Ovary (tissue), 9 donors: Measurements from ENCODE around the gene ELMOD2. TPM values are rescaled to one million over a fixed set of nuclear protein-coding genes. Genes with fewer than 3 reads are reported as not detected.

Source experiments
- DNase-seq, 5 donors: peaks; one replicate each; pipeline ENCODE4 v3.0.0-alpha.2; 2019 to 2020
- H3K27ac ChIP-seq, 2 donors: fragments of 200-600 bp; one replicate each; pipeline versions ENCODE4 v1.5.1 to v1.8.0; 2019 to 2022
- H3K27me3 ChIP-seq: fragments of 200-600 bp; one replicate; pipeline ENCODE4 v1.8.0; 2022
- H3K36me3 ChIP-seq: fragments of 200-600 bp; sonication (generic); one replicate; pipeline ENCODE4 v1.5.1; 2019
- H3K4me1 ChIP-seq: one replicate; pipeline ENCODE4 v1.8.1; 2013; ENCODE audit warnings: mild to moderate bottlenecking, moderate library complexity; ENCODE audit not compliant: insufficient read depth
- H3K4me3 ChIP-seq: fragments of 200-600 bp; sonication (generic); one replicate; pipeline ENCODE4 v1.5.1; 2017
- H3K9me3 ChIP-seq, 2 donors: fragments of 200-600 bp in 1 of 2; sonication (generic) in 1 of 2; one replicate each; pipeline versions ENCODE4 v1.5.1 to v1.8.1; 2013 to 2019; ENCODE audit warnings: mild to moderate bottlenecking in 1 of 2, moderate library complexity in 1 of 2
- CTCF ChIP-seq, 3 donors: fragments of 450-650 bp in 2 of 3; fragments of 200-600 bp in 1 of 3; IDR thresholded peaks; one replicate each; pipeline versions ENCODE4 v1.5.1 to v1.8.0; 2016 to 2022; ENCODE audit warnings: antibody characterized with exemption in 3 of 3, mild to moderate bottlenecking in 1 of 3
- EP300 ChIP-seq: sonication (generic); formaldehyde crosslinking; IDR thresholded peaks from one replicate; pipeline ENCODE4 v1.6.1; 2017; ENCODE audit warnings: antibody characterized with exemption
- POLR2A ChIP-seq: fragments of 450-650 bp; IDR thresholded peaks from one replicate; pipeline ENCODE4 v1.6.1; 2017; ENCODE audit warnings: antibody characterized with exemption, mild to moderate bottlenecking, moderate library complexity
- WGBS, 3 donors: extraction: QIAGEN DNeasy Blood & Tissue Kit in 1 of 3; methylation state at CpG; one replicate each; pipeline versions ENCODE4 v1.1.5 to v1.1.7; 2013 to 2017; 5-methylcytosine and 5-hydroxymethylcytosine counted together
- intact Hi-C, 4 donors: fragments of 100-400 bp; cut with DNase I; formaldehyde crosslinking; loops; one replicate each; pipeline versions ENCODE4 v1.11.0 to v1.15.1; 2022 to 2023
- polyA plus RNA-seq, 2 donors: library from polyadenylated mRNA; stranded (reverse); fragments of 200-250 nt in 1 of 2; fragments of 350-450 nt in 1 of 2; fragmentation: Illumina TruSeq in 1 of 2; extraction: RNeasy Lipid Tissue Mini Kit (QIAGEN cat#74804) in 1 of 2; gene quantifications; one replicate each; pipeline ENCODE4 v1.2.3, GENCODE V29; 2013 to 2014
- total RNA-seq, 7 donors: library from RNA; depleted of rRNA in 2 of 7; stranded (reverse); fragments of >200 nt in 2 of 7; fragmentation: NEBNext Ultra II Directional in 3 of 7; extraction: Animal tissue kit (Norgen Biotek cat#: 25700) in 3 of 7; gene quantifications; one replicate each; pipeline versions ENCODE4 v1.1.0 to v1.2.4, GENCODE V29; 2016 to 2023
- donor health status: DM: no; HTN: no; CAD: no; lungs with moderate emphysema.
- donor health status: DM: no; HTN: no; CAD: no.
- donor health status: Bipolar disorder and iron deficiency.
- donor health status: DM: yes; HTN: yes; CAD: no.
- donor health status: DM: no; HTN: no; CAD: no.
- donor health status: DM: yes; HTN: yes; CAD: no.

ELMOD2 gene
- total and polyA plus RNA-seq, 9 donors, result 5.5 to 22.3 (median 15.5) TPM

GRCh38 chr4:140557831-140558435, 34.0 kb downstream of the ELMOD2 start:
- DNase-seq, result no peak
- TF ChIP-seq EP300 (no peak), CTCF (IDR thresholded peaks at IDR 0.05) (no peak), POLR2A (no peak)
- no peak overlapping the region for H3K27ac ChIP-seq
- intact Hi-C loops, result no loop called here
- H3K4me1 ChIP-seq, result no peaks in the 10 kb centered on the region
- H3K4me3 ChIP-seq, result no peak overlapping the region
- no peaks in the 10 kb centered on the region for H3K9me3 ChIP-seq
- no peaks in the 10 kb centered on the region for H3K36me3 ChIP-seq
- WGBS, 3 donors, result 79 to 85% (median 81%) methylated on average over 4 of the region's 4 CpGs
- no peaks in the 10 kb centered on the region for H3K27me3 ChIP-seq

GRCh38 chr4:140559696-140560095, 35.7 kb downstream of the ELMOD2 start:
- WGBS, 3 donors, result 76 to 83% (median 78%) methylated on average over 6 of the region's 6 CpGs
- Histone ChIP-seq H3K9me3 (no peaks in the 10 kb centered on the region), H3K36me3 (no peaks in the 10 kb centered on the region), H3K27ac (no peak overlapping the region), H3K4me3 (no peak overlapping the region), H3K4me1 (no peaks in the 10 kb centered on the region), H3K27me3 (no peaks in the 10 kb centered on the region)
- intact Hi-C loops, result no loop called here
- TF ChIP-seq POLR2A (no peak), EP300 (no peak), CTCF (IDR thresholded peaks at IDR 0.05) (no peak)
- no peak for DNase-seq

- no peaks in the 10 kb centered on the region for H3K36me3 ChIP-seq
- DNase-seq, result peak in 4 of 5 donors; percentile 18 to 52 (median 28)
- 0 to 3% (median 1%) methylated on average over 62 to 69 of the region's 69 CpGs for WGBS, 3 donors
Measured at GRCh38 chr4:140568507-140569306, 44.7 kb downstream of the ELMOD2 start, which contains the start of gene UCP1. Gene UCP1, minus strand, starts transcription at chr4:140568961. Its CDS starts 232 bp downstream, at chr4:140568729.

GRCh38 chr4:140569307-140569638, 45.3 kb downstream of the ELMOD2 start:
- peaks cover 0 to 5% of the 10 kb centered on the region in 2 donors for H3K9me3 ChIP-seq
- WGBS, 3 donors, result 45 to 50% (median 45%) methylated on average over 7 of the region's 7 CpGs
- TF ChIP-seq POLR2A, result no peak
- no peak for TF ChIP-seq EP300
- no peak overlapping the region for H3K27ac ChIP-seq
- intact Hi-C loops, result no loop called here
- H3K27me3 ChIP-seq, result no peaks in the 10 kb centered on the region
- H3K4me1 ChIP-seq, result peaks cover 3% of the 10 kb centered on the region
- no peaks in the 10 kb centered on the region for H3K36me3 ChIP-seq
- no peak for DNase-seq
- peak overlapping the region; percentile 39 for H3K4me3 ChIP-seq

More at GRCh38 chr4:140568507-140569306, 44.7 kb downstream of the ELMOD2 start, which contains the start of gene UCP1:
- Histone ChIP-seq H3K27me3 (no peaks in the 10 kb centered on the region), H3K9me3 (peaks cover 0 to 5% of the 10 kb centered on the region in 2 donors), H3K27ac (no peak within 1 kb of the TSS), H3K4me1 (peaks cover 3% of the 10 kb centered on the region), H3K4me3 (peak within 1 kb of the TSS; percentile 39)
- no peak for TF ChIP-seq CTCF (IDR thresholded peaks at IDR 0.05)
- TF ChIP-seq POLR2A, result no peak
- intact Hi-C loops, result no loop called here

- Histone ChIP-seq H3K9me3 (peaks cover 0 to 5% of the 10 kb centered on the region in 2 donors), H3K4me1 (peaks cover 3% of the 10 kb centered on the region), H3K36me3 (no peaks in the 10 kb centered on the region), H3K27ac (no peak overlapping the region), H3K27me3 (no peaks in the 10 kb centered on the region), H3K4me3 (no peak overlapping the region)
- 88 to 92% (median 89%) methylated on average over 2 of the region's 2 CpGs for WGBS, 3 donors
- TF ChIP-seq EP300 (no peak), POLR2A (no peak), CTCF (IDR thresholded peaks at IDR 0.05) (no peak)
- DNase-seq, result no peak
- intact Hi-C loops, result no loop called here
Measured at GRCh38 chr4:140571620-140572019, 47.7 kb downstream of the ELMOD2 start.
